ENCODE data around the gene PTPN7.

Gene PTPN7

DNA sequence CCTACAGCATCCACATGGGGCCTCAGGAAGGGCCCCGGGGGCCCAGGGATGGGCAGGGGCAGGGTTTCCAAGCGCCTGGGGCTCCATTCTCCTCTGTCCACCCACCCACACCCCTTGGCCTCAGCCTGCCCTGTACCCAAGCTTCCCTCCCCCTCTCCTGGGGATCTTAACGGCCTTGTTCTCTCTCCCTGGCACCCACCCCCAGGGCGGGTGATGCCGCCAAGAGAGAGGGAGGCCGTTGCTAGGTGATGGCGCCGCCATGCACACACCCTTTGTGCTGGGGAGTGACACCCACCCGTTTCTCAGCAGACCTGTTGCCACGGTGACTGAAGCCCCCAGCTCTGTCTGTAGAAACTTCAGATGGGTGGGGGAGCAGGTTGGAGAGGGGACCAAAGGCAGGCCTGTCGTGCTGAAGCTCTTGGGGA lies 30.1 kb downstream of the PTPN7 start:
- Histone ChIP-seq H3K36me3 (ENCODE audit: control insufficient read depth, insufficient read depth, low read length) (peaks cover 27% of the 10 kb centered on the region), H3K9ac (ENCODE audit: low read depth, low read length) (peak overlapping the region; percentile 12), H3K4me3 (ENCODE audit: low read depth, low read length) (no peak overlapping the region), H3K4me1 (ENCODE audit: control insufficient read depth, insufficient read depth, low read length) (no peaks in the 10 kb centered on the region), H3K9me3 (ENCODE audit: control insufficient read depth, insufficient read depth, low read length) (no peaks in the 10 kb centered on the region), H3K27me3 (ENCODE audit: control insufficient read depth, insufficient read depth, low read length) (no peaks in the 10 kb centered on the region)

DNA sequence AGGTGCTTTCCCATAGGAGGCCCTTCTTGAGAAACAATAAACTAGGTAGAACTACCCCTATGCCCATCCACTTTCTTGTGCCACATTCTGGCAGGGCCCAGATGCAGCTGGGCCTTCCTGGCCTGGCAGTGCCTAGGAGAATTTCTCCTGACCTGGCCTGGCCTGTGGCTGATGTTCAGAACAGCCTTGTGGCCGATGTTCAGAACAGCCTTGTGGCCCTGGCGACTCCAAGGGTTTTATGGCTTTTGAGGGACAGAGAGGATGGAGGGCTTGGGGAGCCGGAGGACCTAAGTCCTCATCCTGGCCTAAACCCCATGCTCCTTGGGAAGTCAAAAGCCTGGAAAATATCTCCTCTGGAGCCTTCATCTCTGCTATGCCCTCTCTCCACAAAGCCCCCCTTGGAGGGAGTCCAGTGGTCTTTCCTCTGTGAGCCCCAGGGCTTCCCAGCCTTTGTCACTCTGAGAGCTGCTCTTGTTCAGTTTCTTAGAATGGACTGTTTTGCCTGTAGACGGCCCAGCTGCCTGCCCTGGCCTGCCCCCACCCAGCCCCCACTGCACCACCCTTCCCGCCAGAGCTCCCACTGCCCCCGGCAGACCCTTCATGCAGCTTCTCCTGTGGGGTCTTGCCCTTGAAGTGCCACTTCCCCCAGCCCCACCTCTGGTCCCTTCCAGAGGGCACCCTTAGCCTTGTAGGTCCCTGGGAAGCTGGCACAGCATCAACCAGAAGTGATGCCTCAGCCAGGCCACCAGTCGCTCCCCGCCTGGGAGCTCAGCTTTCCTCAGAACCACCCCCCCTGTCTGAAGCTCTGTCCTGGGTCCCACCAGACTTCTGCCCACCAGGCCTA lies 30.7 kb downstream of the PTPN7 start:
- H3K9ac ChIP-seq (ENCODE audit: low read depth, low read length), result no peak overlapping the region

DNA sequence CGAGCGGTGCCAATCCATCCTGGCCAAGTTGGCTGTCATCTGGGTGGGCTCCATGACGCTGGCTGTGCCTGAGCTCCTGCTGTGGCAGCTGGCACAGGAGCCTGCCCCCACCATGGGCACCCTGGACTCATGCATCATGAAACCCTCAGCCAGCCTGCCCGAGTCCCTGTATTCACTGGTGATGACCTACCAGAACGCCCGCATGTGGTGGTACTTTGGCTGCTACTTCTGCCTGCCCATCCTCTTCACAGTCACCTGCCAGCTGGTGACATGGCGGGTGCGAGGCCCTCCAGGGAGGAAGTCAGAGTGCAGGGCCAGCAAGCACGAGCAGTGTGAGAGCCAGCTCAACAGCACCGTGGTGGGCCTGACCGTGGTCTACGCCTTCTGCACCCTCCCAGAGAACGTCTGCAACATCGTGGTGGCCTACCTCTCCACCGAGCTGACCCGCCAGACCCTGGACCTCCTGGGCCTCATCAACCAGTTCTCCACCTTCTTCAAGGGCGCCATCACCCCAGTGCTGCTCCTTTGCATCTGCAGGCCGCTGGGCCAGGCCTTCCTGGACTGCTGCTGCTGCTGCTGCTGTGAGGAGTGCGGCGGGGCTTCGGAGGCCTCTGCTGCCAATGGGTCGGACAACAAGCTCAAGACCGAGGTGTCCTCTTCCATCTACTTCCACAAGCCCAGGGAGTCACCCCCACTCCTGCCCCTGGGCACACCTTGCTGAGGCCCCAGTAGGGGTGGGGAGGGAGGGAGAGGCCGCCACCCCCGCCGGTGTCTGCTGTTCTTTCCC lies 32.4 kb downstream of the PTPN7 start:
- Histone ChIP-seq H3K4me1 (ENCODE audit: control insufficient read depth, insufficient read depth, low read length) (no peaks in the 10 kb centered on the region), H3K4me3 (ENCODE audit: low read depth, low read length) (no peak overlapping the region), H3K9me3 (ENCODE audit: control insufficient read depth, insufficient read depth, low read length) (no peaks in the 10 kb centered on the region), H3K9ac (ENCODE audit: low read depth, low read length) (no peak overlapping the region), H3K36me3 (ENCODE audit: control insufficient read depth, insufficient read depth, low read length) (peaks cover 14% of the 10 kb centered on the region), H3K27me3 (ENCODE audit: control insufficient read depth, insufficient read depth, low read length) (no peaks in the 10 kb centered on the region)

More for the DNA sequence above, 30.7 kb downstream of the PTPN7 start:
- no peaks in the 10 kb centered on the region for H3K4me1 ChIP-seq (ENCODE audit: control insufficient read depth, insufficient read depth, low read length)
- peaks cover 24% of the 10 kb centered on the region for H3K36me3 ChIP-seq (ENCODE audit: control insufficient read depth, insufficient read depth, low read length)
- no peak overlapping the region for H3K4me3 ChIP-seq (ENCODE audit: low read depth, low read length)
- H3K9me3 ChIP-seq (ENCODE audit: control insufficient read depth, insufficient read depth, low read length), result no peaks in the 10 kb centered on the region
- no peaks in the 10 kb centered on the region for H3K27me3 ChIP-seq (ENCODE audit: control insufficient read depth, insufficient read depth, low read length)

DNA sequence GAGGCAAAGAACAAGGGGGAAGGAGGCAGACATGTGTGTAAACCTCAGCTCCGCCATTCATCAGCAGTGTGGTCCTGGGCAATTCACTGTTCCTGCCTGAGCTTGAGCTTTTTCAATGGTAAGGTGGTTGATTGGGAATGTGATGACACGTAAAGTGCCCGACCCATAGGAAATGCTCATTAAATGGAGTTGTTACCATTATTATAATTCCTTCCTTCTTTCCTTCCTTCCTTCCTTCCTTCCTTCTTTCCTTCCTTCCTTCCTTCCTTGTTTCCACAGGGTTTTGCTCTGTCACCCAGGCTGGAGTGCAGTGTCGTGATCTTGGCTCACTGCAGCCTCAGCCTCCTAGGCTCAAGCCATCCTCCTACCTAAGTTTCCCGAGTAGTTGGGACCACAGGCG lies 33.3 kb downstream of the PTPN7 start:
- peaks cover 4% of the 10 kb centered on the region for H3K36me3 ChIP-seq (ENCODE audit: control insufficient read depth, insufficient read depth, low read length)
- no peaks in the 10 kb centered on the region for H3K9me3 ChIP-seq (ENCODE audit: control insufficient read depth, insufficient read depth, low read length)
- H3K4me3 ChIP-seq (ENCODE audit: low read depth, low read length), result no peak overlapping the region
- no peak overlapping the region for H3K9ac ChIP-seq (ENCODE audit: low read depth, low read length)
- H3K4me1 ChIP-seq (ENCODE audit: control insufficient read depth, insufficient read depth, low read length), result peaks cover 3% of the 10 kb centered on the region
- no peaks in the 10 kb centered on the region for H3K27me3 ChIP-seq (ENCODE audit: control insufficient read depth, insufficient read depth, low read length)

DNA sequence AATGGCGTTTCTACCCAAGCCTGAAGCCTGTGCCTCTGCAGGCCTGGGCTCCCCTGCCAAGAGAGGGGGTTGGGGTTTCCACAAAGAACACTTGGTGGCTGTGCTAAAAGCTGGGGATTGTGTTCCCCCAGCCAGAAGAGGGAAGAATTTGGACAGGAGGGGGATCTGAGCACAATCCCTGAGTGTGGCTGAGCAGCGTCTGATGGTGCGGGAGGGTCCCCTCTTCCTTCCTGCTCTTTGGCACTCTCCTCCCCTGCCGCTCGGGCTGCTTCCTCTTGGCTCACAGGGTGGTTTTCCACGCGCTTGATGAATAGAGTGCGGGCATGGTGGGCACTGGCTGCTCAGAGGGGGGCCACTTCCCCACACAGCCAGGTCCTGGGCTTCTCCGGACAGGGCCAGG lies 34.0 kb downstream of the PTPN7 start:
- no peaks in the 10 kb centered on the region for H3K27me3 ChIP-seq (ENCODE audit: control insufficient read depth, insufficient read depth, low read length)
- H3K36me3 ChIP-seq (ENCODE audit: control insufficient read depth, insufficient read depth, low read length), result no peaks in the 10 kb centered on the region
- no peak overlapping the region for H3K4me3 ChIP-seq (ENCODE audit: low read depth, low read length)
- H3K4me1 ChIP-seq (ENCODE audit: control insufficient read depth, insufficient read depth, low read length), result peaks cover 3% of the 10 kb centered on the region
- no peak overlapping the region for H3K9ac ChIP-seq (ENCODE audit: low read depth, low read length)
- no peaks in the 10 kb centered on the region for H3K9me3 ChIP-seq (ENCODE audit: control insufficient read depth, insufficient read depth, low read length)

DNA sequence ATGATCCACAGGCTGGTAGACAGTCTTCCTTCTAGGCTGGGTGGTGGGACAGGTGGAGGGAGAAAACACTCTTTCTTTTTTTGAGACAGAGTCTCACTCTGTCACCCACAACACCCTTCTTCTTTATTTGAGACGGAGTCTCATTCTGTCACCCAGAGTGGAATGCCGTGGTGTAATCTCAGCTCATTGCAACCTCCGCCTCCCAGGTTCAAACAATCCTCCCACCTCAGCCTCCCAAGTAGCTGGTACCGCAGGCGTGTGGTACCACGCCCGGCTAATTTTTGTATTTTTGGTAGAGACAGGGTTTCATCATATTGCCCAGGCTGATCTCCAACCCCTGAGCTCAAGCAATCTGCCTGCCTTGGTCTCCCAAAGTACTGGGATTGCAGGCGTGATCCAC lies 34.8 kb downstream of the PTPN7 start:
- no peaks in the 10 kb centered on the region for H3K36me3 ChIP-seq (ENCODE audit: control insufficient read depth, insufficient read depth, low read length)
- no peaks in the 10 kb centered on the region for H3K9me3 ChIP-seq (ENCODE audit: control insufficient read depth, insufficient read depth, low read length)
- H3K4me1 ChIP-seq (ENCODE audit: control insufficient read depth, insufficient read depth, low read length), result peaks cover 3% of the 10 kb centered on the region
- no peaks in the 10 kb centered on the region for H3K27me3 ChIP-seq (ENCODE audit: control insufficient read depth, insufficient read depth, low read length)
- H3K9ac ChIP-seq (ENCODE audit: low read depth, low read length), result no peak overlapping the region
- no peak overlapping the region for H3K4me3 ChIP-seq (ENCODE audit: low read depth, low read length)

DNA sequence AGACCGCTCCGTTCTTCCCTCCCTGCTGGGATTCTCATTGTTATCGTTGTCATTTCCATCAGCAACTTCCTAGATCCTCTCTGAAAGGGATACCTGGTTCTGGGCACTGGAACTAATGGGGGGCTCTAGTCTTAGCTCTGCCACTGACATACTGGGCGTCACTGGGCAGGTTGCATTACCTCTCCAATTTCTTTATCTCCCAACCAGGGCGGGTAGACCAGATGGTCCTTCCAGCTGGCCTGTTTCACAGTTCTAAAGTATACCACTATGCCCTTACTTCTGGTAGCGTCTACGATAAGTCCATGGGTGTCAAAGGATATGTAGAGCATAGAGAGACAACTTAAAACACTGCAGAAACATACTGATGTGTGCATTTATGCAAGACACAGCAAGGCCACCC lies 36.3 kb downstream of the PTPN7 start:
- no peaks in the 10 kb centered on the region for H3K36me3 ChIP-seq (ENCODE audit: control insufficient read depth, insufficient read depth, low read length)
- peaks cover 3% of the 10 kb centered on the region for H3K4me1 ChIP-seq (ENCODE audit: control insufficient read depth, insufficient read depth, low read length)
- H3K4me3 ChIP-seq (ENCODE audit: low read depth, low read length), result no peak overlapping the region
- H3K9me3 ChIP-seq (ENCODE audit: control insufficient read depth, insufficient read depth, low read length), result no peaks in the 10 kb centered on the region
- no peaks in the 10 kb centered on the region for H3K27me3 ChIP-seq (ENCODE audit: control insufficient read depth, insufficient read depth, low read length)
- H3K9ac ChIP-seq (ENCODE audit: low read depth, low read length), result no peak overlapping the region

DNA sequence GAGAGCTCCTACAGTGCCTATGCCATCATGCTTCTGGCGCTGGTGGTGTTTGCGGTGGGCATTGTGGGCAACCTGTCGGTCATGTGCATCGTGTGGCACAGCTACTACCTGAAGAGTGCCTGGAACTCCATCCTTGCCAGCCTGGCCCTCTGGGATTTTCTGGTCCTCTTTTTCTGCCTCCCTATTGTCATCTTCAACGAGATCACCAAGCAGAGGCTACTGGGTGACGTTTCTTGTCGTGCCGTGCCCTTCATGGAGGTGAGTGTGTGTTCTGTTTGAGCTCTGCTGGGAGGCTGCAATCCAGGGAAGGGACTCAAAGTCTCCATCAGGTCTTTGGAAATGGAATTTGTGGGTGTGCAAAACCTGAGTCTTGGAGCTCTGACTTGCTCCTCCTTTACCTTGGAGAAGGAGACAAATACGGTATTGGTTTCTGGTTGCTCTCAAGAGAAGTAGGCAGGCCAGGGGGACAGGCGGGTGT lies 37.0 kb downstream of the PTPN7 start:
- no peak overlapping the region for H3K4me3 ChIP-seq (ENCODE audit: low read depth, low read length)
- no peaks in the 10 kb centered on the region for H3K9me3 ChIP-seq (ENCODE audit: control insufficient read depth, insufficient read depth, low read length)
- H3K9ac ChIP-seq (ENCODE audit: low read depth, low read length), result peak overlapping the region; percentile 16
- H3K36me3 ChIP-seq (ENCODE audit: control insufficient read depth, insufficient read depth, low read length), result no peaks in the 10 kb centered on the region
- H3K27me3 ChIP-seq (ENCODE audit: control insufficient read depth, insufficient read depth, low read length), result no peaks in the 10 kb centered on the region
- H3K4me1 ChIP-seq (ENCODE audit: control insufficient read depth, insufficient read depth, low read length), result peaks cover 7% of the 10 kb centered on the region

DNA sequence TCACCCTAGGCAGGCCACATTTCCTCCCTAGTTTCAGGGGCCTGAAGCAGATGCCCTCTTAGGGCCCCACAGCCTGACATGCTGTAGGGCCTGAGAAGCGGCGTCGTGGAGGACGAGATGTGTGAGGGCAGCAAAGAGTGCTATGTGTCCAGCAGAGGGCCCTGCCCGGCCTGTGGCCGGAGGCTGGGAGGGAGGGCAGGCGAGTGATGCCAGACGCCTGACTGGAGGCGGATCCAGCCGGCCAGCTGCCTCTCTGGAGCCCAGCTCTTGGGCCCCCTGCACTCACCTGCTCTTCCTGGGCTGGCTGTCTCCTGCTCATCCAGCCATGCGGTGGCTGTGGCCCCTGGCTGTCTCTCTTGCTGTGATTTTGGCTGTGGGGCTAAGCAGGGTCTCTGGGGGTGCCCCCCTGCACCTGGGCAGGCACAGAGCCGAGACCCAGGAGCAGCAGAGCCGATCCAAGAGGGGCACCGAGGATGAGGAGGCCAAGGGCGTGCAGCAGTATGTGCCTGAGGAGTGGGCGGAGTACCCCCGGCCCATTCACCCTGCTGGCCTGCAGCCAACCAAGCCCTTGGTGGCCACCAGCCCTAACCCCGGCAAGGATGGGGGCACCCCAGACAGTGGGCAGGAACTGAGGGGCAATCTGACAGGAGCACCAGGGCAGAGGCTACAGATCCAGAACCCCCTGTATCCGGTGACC lies 37.6 kb downstream of the PTPN7 start, which contains the start of gene GPR37L1:
Gene GPR37L1, plus strand, starts transcription at position 279 of the 697 bp plus-strand sequence. Its CDS starts 47 bp downstream, at position 326.
- no peaks in the 10 kb centered on the region for H3K36me3 ChIP-seq (ENCODE audit: control insufficient read depth, insufficient read depth, low read length)
- peaks cover 7% of the 10 kb centered on the region for H3K4me1 ChIP-seq (ENCODE audit: control insufficient read depth, insufficient read depth, low read length)
- no peak within 1 kb of the TSS for H3K4me3 ChIP-seq (ENCODE audit: low read depth, low read length)
- H3K27me3 ChIP-seq (ENCODE audit: control insufficient read depth, insufficient read depth, low read length), result no peaks in the 10 kb centered on the region
- H3K9me3 ChIP-seq (ENCODE audit: control insufficient read depth, insufficient read depth, low read length), result no peaks in the 10 kb centered on the region
- H3K9ac ChIP-seq (ENCODE audit: low read depth, low read length), result peak within 1 kb of the TSS; percentile 16

DNA sequence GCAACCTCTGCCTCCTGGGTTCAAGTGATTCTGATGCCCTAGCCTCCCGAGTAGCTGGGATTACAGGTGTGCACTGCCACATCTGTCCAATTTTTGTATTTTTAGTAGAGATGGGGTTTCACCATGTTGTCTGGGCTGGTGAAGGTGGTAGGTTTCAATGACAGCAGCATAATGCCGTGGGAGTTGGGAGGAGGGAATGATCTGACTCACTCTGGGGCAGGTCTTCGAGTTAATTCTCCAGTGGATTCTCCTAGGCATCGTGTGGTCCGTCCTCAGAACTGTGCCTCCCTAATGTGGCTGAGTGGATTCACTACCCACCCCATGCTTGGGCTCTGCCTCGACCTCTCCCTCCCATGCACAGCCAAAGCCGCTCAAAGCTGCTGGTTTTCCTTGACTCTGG lies 39.4 kb downstream of the PTPN7 start:
- Histone ChIP-seq H3K9ac (ENCODE audit: low read depth, low read length) (no peak overlapping the region), H3K4me3 (ENCODE audit: low read depth, low read length) (no peak overlapping the region), H3K4me1 (ENCODE audit: control insufficient read depth, insufficient read depth, low read length) (peaks cover 7% of the 10 kb centered on the region), H3K36me3 (ENCODE audit: control insufficient read depth, insufficient read depth, low read length) (no peaks in the 10 kb centered on the region), H3K9me3 (ENCODE audit: control insufficient read depth, insufficient read depth, low read length) (no peaks in the 10 kb centered on the region), H3K27me3 (ENCODE audit: control insufficient read depth, insufficient read depth, low read length) (no peaks in the 10 kb centered on the region)

DNA sequence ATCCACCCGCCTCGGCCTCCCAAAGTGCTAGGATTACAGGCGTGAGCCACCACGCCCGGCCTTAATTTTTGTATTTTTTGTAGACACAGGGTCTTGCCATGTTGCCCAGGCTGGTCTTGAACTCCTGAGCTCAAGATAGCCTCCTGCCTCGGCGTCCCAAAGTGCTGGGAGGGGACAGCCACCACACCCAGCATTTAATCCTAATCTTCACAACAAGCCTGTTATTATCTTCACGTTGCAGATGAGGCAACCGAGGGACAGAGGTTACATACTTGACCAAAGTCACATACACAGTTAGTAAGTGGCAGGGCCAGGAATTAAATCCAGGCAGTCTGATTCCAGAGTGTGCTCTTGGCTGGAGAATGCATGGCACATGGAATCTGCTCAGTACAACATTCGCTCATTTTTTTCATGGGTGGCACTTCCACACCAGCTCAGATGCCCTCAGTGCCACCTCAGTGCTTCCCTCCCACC lies 42.5 kb downstream of the PTPN7 start:
- Histone ChIP-seq H3K4me1 (ENCODE audit: control insufficient read depth, insufficient read depth, low read length) (peaks cover 23% of the 10 kb centered on the region), H3K9ac (ENCODE audit: low read depth, low read length) (no peak overlapping the region), H3K27me3 (ENCODE audit: control insufficient read depth, insufficient read depth, low read length) (no peaks in the 10 kb centered on the region), H3K4me3 (ENCODE audit: low read depth, low read length) (no peak overlapping the region), H3K9me3 (ENCODE audit: control insufficient read depth, insufficient read depth, low read length) (no peaks in the 10 kb centered on the region), H3K36me3 (ENCODE audit: control insufficient read depth, insufficient read depth, low read length) (no peaks in the 10 kb centered on the region)

Measured in iPS-15b (cell line).